Peyer's patch (tissue), 4 donors: ENCODE results near the gene CYP3A7. TPM values are rescaled to one million over a fixed set of nuclear protein-coding genes. Genes with fewer than 3 reads are reported as not detected.
"Not testable (repeated sequence)": the region's sequence is repeated elsewhere in the genome, so short reads cannot be mapped to it uniquely, and the experiment has no call there.

Experiments used
- DNase-seq, 3 donors: peaks; one replicate each; pipeline ENCODE4 v3.0.0-alpha.2; 2017 to 2019
- H3K27ac ChIP-seq, 4 donors: fragments of 200-600 bp; sonication (generic); one replicate each; pipeline ENCODE4 v1.5.1; 2016 to 2019
- H3K27me3 ChIP-seq, 2 donors: fragments of 200-600 bp; sonication (generic); one replicate each; pipeline ENCODE4 v1.5.1; 2019
- H3K36me3 ChIP-seq, 3 donors: fragments of 200-600 bp; sonication (generic); one replicate each; pipeline ENCODE4 v1.5.1; 2016 to 2019
- H3K4me1 ChIP-seq, 4 donors: fragments of 200-600 bp; sonication (generic); one replicate each; pipeline ENCODE4 v1.5.1; 2016 to 2019
- H3K4me3 ChIP-seq, 4 donors: fragments of 200-600 bp; sonication (generic); 1 replicate in 3 of 4; 2 replicates in 1 of 4; pipeline ENCODE4 v1.5.1; 2016 to 2019; ENCODE audit warnings: mild to moderate bottlenecking in 1 of 4
- H3K9me3 ChIP-seq, 4 donors: fragments of 200-600 bp; sonication (generic); one replicate each; pipeline ENCODE4 v1.5.1; 2016 to 2019; ENCODE audit warnings: mild to moderate bottlenecking in 1 of 4
- CTCF ChIP-seq, 6 experiments: fragments of 450-650 bp in 4 of 6; fragments of 200-600 bp in 2 of 6; sonication (generic) in 1 of 6; IDR thresholded peaks; one replicate each; pipeline ENCODE4 v1.5.1; 2017 to 2019; ENCODE audit warnings: antibody characterized with exemption in 6 of 6, mild to moderate bottlenecking in 3 of 6, moderate library complexity in 1 of 6
- POLR2A ChIP-seq, 2 donors: fragments of 450-650 bp; IDR thresholded peaks; one replicate each; pipeline ENCODE4 v1.5.1; 2017; ENCODE audit warnings: antibody characterized with exemption in 2 of 2, mild to moderate bottlenecking in 2 of 2, moderate library complexity in 2 of 2
- total RNA-seq, 4 donors: library from RNA; depleted of rRNA; stranded (reverse); fragments of >200 nt; gene quantifications; one replicate each; pipeline ENCODE4 v1.1.0, GENCODE V29; 2016

The CYP3A7 gene
- total RNA-seq, 4 donors from 2014 or later: 0.76 to 5.3 TPM; not detected in 2

GRCh38 chr7:99739699-99740572 lies 4.9 kb upstream of the CYP3A7 start:
- TF ChIP-seq CTCF (IDR thresholded peaks at IDR 0.05) (no peak), POLR2A (IDR thresholded peaks at IDR 0.05) (no peak)
- no peak for DNase-seq
- Histone ChIP-seq H3K27ac (no peak overlapping the region), H3K9me3 (no peaks in the 10 kb centered on the region), H3K27me3 (no peaks in the 10 kb centered on the region), H3K36me3 (no peaks in the 10 kb centered on the region), H3K4me1 (no peaks in the 10 kb centered on the region), H3K4me3 (no peak overlapping the region)

GRCh38 chr7:99737726-99738125 lies 2.7 kb upstream of the CYP3A7 start:
- H3K27me3 ChIP-seq: no peaks in the 10 kb centered on the region
- TF ChIP-seq CTCF (IDR thresholded peaks at IDR 0.05): no peak
- TF ChIP-seq POLR2A (IDR thresholded peaks at IDR 0.05): no peak
- no peak for DNase-seq
- no peaks in the 10 kb centered on the region for H3K4me1 ChIP-seq
- H3K9me3 ChIP-seq: no peaks in the 10 kb centered on the region
- H3K4me3 ChIP-seq: no peak overlapping the region
- H3K36me3 ChIP-seq: no peaks in the 10 kb centered on the region
- H3K27ac ChIP-seq: no peak overlapping the region

GRCh38 chr7:99736667-99737066 lies 1.7 kb upstream of the CYP3A7 start:
- not testable (repeated sequence) for DNase-seq, H3K27ac ChIP-seq, H3K9me3 ChIP-seq, H3K4me3 ChIP-seq, H3K4me1 ChIP-seq, H3K36me3 ChIP-seq, H3K27me3 ChIP-seq

- Histone ChIP-seq H3K9me3 (no peaks in the 10 kb centered on the region), H3K4me3 (no peak overlapping the region), H3K36me3 (no peaks in the 10 kb centered on the region), H3K4me1 (no peaks in the 10 kb centered on the region), H3K27me3 (no peaks in the 10 kb centered on the region), H3K27ac (no peak overlapping the region)
- DNase-seq: no peak
- TF ChIP-seq CTCF (IDR thresholded peaks at IDR 0.05): no peak
- TF ChIP-seq POLR2A (IDR thresholded peaks at IDR 0.05): no peak
Observed at GRCh38 chr7:99733448-99733847, 1.5 kb downstream of the CYP3A7 start.

- no peaks in the 10 kb centered on the region for H3K27me3 ChIP-seq
- TF ChIP-seq CTCF (IDR thresholded peaks at IDR 0.05) (no peak), POLR2A (IDR thresholded peaks at IDR 0.05) (no peak)
- no peaks in the 10 kb centered on the region for H3K9me3 ChIP-seq
- no peaks in the 10 kb centered on the region for H3K4me1 ChIP-seq
- H3K27ac ChIP-seq: no peak overlapping the region
- no peak overlapping the region for H3K4me3 ChIP-seq
- no peaks in the 10 kb centered on the region for H3K36me3 ChIP-seq
- DNase-seq: no peak
Observed at GRCh38 chr7:99733003-99733402, 2.0 kb downstream of the CYP3A7 start.

GRCh38 chr7:99731638-99732374 lies 3.2 kb downstream of the CYP3A7 start:
- DNase-seq: no peak
- H3K9me3 ChIP-seq: no peaks in the 10 kb centered on the region
- no peaks in the 10 kb centered on the region for H3K4me1 ChIP-seq
- H3K4me3 ChIP-seq: no peak overlapping the region
- no peaks in the 10 kb centered on the region for H3K27me3 ChIP-seq
- no peak overlapping the region for H3K27ac ChIP-seq
- no peaks in the 10 kb centered on the region for H3K36me3 ChIP-seq
- TF ChIP-seq POLR2A (IDR thresholded peaks at IDR 0.05): no peak
- no peak for TF ChIP-seq CTCF (IDR thresholded peaks at IDR 0.05)
